T-helper 2 cell treated with Interferon-gamma antibody and Interleukin-4, amounts not matched to agents 100 ng/mL and 5 ng/mL, for 36 hours (primary cell): Measurements from ENCODE around the gene DCLRE1C. TPM values are rescaled to one million over a fixed set of nuclear protein-coding genes. Genes with fewer than 3 reads are reported as not detected.
"Not testable (repeated sequence)": the region's sequence is repeated elsewhere in the genome, so short reads cannot be mapped to it uniquely, and the experiment has no call there.

Source experiments
- intact Hi-C: fragments of 100-400 bp; cut with micrococcal nuclease; formaldehyde crosslinking; loops from one replicate; pipeline ENCODE4 v1.15.1; 2023
- total RNA-seq: library from RNA; stranded (reverse); gene quantifications from 2 replicates; pipeline ENCODE4 v1.2.3, GENCODE V29; 2022

DCLRE1C gene
- total RNA-seq: 38.5 and 41.9 TPM in 2 replicates

GRCh38 chr10:14954001-14954770 lies at the start of gene DCLRE1C:
Gene DCLRE1C (minus strand): TSS chr10:14954096. CDS start chr10:14954010, 86 bp downstream.
- intact Hi-C loops: loop anchor here (1.0 to 5.0 kb wide), 3 partner anchors 76 to 352 kb away; partner anchors contain the start of genes RPP38 and SUV39H2

GRCh38 chr10:14995964-14996565 lies 42.2 kb upstream of the DCLRE1C start:
- intact Hi-C loops: no loop called here

GRCh38 chr10:14993500-14994455 lies 39.9 kb upstream of the DCLRE1C start:
- intact Hi-C loops: not testable (repeated sequence)

GRCh38 chr10:14992336-14992735 lies 38.4 kb upstream of the DCLRE1C start:
- intact Hi-C loops: not testable (repeated sequence)

GRCh38 chr10:14991035-14991749 lies 37.3 kb upstream of the DCLRE1C start:
- intact Hi-C loops: loop anchor here (2.0 kb wide), 1 partner anchor 116 kb away; no protein-coding TSS in a partner anchor

- intact Hi-C loops: not testable (repeated sequence)
Observed at GRCh38 chr10:14989552-14989951, 35.7 kb upstream of the DCLRE1C start.

GRCh38 chr10:14982744-14983143 lies 28.8 kb upstream of the DCLRE1C start:
- intact Hi-C loops: no loop called here

GRCh38 chr10:14975672-14976273 lies 21.9 kb upstream of the DCLRE1C start:
- intact Hi-C loops: no loop called here

- intact Hi-C loops: loop anchor here (5.0 kb wide), 1 partner anchor 777 kb away; no protein-coding TSS in a partner anchor
Observed at GRCh38 chr10:14974153-14974998, 20.5 kb upstream of the DCLRE1C start.

GRCh38 chr10:14971867-14972448 lies 18.1 kb upstream of the DCLRE1C start:
- intact Hi-C loops: loop anchor here (5.0 kb wide), 1 partner anchor 775 kb away; no protein-coding TSS in a partner anchor

- intact Hi-C loops: no loop called here
Observed at GRCh38 chr10:14967897-14968296, 14.0 kb upstream of the DCLRE1C start.

GRCh38 chr10:14959221-14960057 lies 5.5 kb upstream of the DCLRE1C start, which contains the start of gene MEIG1:
Gene MEIG1 (plus strand): TSS chr10:14959388. CDS start chr10:14966469, 7,081 bp downstream.
- intact Hi-C loops: loop anchor here (1.0 to 5.0 kb wide), 4 partner anchors 121 to 1858 kb away; partner anchors contain the start of genes CDNF, HSPA14, MSANTD7 and NMT2

- intact Hi-C loops: loop anchor here (1.0 to 5.0 kb wide), 4 partner anchors 121 to 1858 kb away; partner anchors contain the start of genes CDNF, HSPA14, MSANTD7 and NMT2
Observed at GRCh38 chr10:14958872-14959220, 5.0 kb upstream of the DCLRE1C start.

- intact Hi-C loops: loop anchor here (1.0 to 5.0 kb wide), 4 partner anchors 77 to 1862 kb away; partner anchors contain the start of genes RPP38, RSU1 and SUV39H2
Observed at GRCh38 chr10:14954934-14955333, 1.0 kb upstream of the DCLRE1C start.

- intact Hi-C loops: loop anchor here (5.0 kb wide), 1 partner anchor 351 kb away; no protein-coding TSS in a partner anchor
Observed at GRCh38 chr10:14953424-14954000, 384 bp downstream of the DCLRE1C start.

GRCh38 chr10:14952851-14953423 lies 959 bp downstream of the DCLRE1C start:
- intact Hi-C loops: loop anchor here (5.0 kb wide), 1 partner anchor 351 kb away; no protein-coding TSS in a partner anchor

- intact Hi-C loops: no loop called here
Observed at GRCh38 chr10:14949291-14949690, 4.6 kb downstream of the DCLRE1C start.
